ENCODE data around the gene GLYATL3. TPM values are rescaled to one million over a fixed set of nuclear protein-coding genes. Genes with fewer than 3 reads are reported as not detected.

The GLYATL3 gene
- total and polyA plus RNA-seq, 11 donors, result not detected

- DNase-seq, result no peak
- no peaks in the 10 kb centered on the region for H3K9me3 ChIP-seq
- H3K27ac ChIP-seq, result no peak overlapping the region
- no peaks in the 10 kb centered on the region for H3K4me1 ChIP-seq
- intact Hi-C loops (cut with DNase I), result loop anchor here in 1 of 10 donors (10.0 kb wide), 1 partner anchor 72 kb away; no protein-coding TSS in a partner anchor
- H3K4me3 ChIP-seq, result no peak overlapping the region
- H3K27me3 ChIP-seq, result peaks cover 0 to 6% (median 0%) of the 10 kb centered on the region in 9 donors
- TF ChIP-seq POLR2A (IDR thresholded peaks at IDR 0.05), result no peak
- no peak for TF ChIP-seq CTCF (IDR thresholded peaks at IDR 0.05)
- WGBS, 4 donors, result 72 to 75% (median 74%) methylated on average over 7 of the region's 7 CpGs
- no peak for ATAC-seq
- no peaks in the 10 kb centered on the region for H3K36me3 ChIP-seq
Measured at GRCh38 chr6:49522710-49523593, 23.2 kb downstream of the GLYATL3 start.

GRCh38 chr6:49523901-49524300, 24.2 kb downstream of the GLYATL3 start:
- H3K9me3 ChIP-seq, result no peaks in the 10 kb centered on the region
- no peaks in the 10 kb centered on the region for H3K36me3 ChIP-seq
- H3K4me3 ChIP-seq, result no peak overlapping the region
- 91 to 100% (median 93%) methylated on average over 1 of the region's 1 CpG for WGBS, 4 donors
- ATAC-seq (no peak), DNase-seq (no peak)
- no peak for TF ChIP-seq CTCF (IDR thresholded peaks at IDR 0.05)
- no peak for TF ChIP-seq POLR2A (IDR thresholded peaks at IDR 0.05)
- peaks cover 0 to 6% (median 0%) of the 10 kb centered on the region in 9 donors for H3K27me3 ChIP-seq
- H3K4me1 ChIP-seq, result no peaks in the 10 kb centered on the region
- no peak overlapping the region for H3K27ac ChIP-seq
- intact Hi-C loops (cut with DNase I), result loop anchor here in 1 of 10 donors (10.0 kb wide), 1 partner anchor 71 kb away; no protein-coding TSS in a partner anchor

- WGBS, 4 donors, result 90 to 91% (median 91%) methylated on average over 7 of the region's 7 CpGs
- H3K27me3 ChIP-seq, result peaks cover 0 to 6% (median 0%) of the 10 kb centered on the region in 9 donors
- no peaks in the 10 kb centered on the region for H3K4me1 ChIP-seq
- H3K4me3 ChIP-seq, result no peak overlapping the region
- TF ChIP-seq CTCF (IDR thresholded peaks at IDR 0.05), result no peak
- TF ChIP-seq POLR2A (IDR thresholded peaks at IDR 0.05), result no peak
- intact Hi-C loops (cut with DNase I), result loop anchor here in 1 of 10 donors (10.0 kb wide), 1 partner anchor 70 kb away; no protein-coding TSS in a partner anchor
- no peaks in the 10 kb centered on the region for H3K9me3 ChIP-seq
- DNase-seq (no peak), ATAC-seq (no peak)
- no peaks in the 10 kb centered on the region for H3K36me3 ChIP-seq
- no peak overlapping the region for H3K27ac ChIP-seq
Measured at GRCh38 chr6:49524541-49524940, 24.8 kb downstream of the GLYATL3 start.

- H3K9me3 ChIP-seq, result no peaks in the 10 kb centered on the region
- no peak for ATAC-seq
- DNase-seq, result no peak
- no peak overlapping the region for H3K27ac ChIP-seq
- H3K4me1 ChIP-seq, result no peaks in the 10 kb centered on the region
- H3K27me3 ChIP-seq, result peaks cover 0 to 2% (median 0%) of the 10 kb centered on the region in 9 donors
- 64 to 72% (median 67%) methylated on average over 12 of the region's 12 CpGs for WGBS, 4 donors
- TF ChIP-seq POLR2A (IDR thresholded peaks at IDR 0.05), result no peak
- TF ChIP-seq CTCF (IDR thresholded peaks at IDR 0.05), result no peak
- no peak overlapping the region for H3K4me3 ChIP-seq
- intact Hi-C loops (cut with DNase I), result loop anchor here in 1 of 10 donors (10.0 kb wide), 1 partner anchor 68 kb away; no protein-coding TSS in a partner anchor
- H3K36me3 ChIP-seq, result no peaks in the 10 kb centered on the region
Measured at GRCh38 chr6:49526598-49526997, 26.9 kb downstream of the GLYATL3 start.

All from heart left ventricle (tissue), 16 donors.